IMR-90 (cell line): Measurements from ENCODE around the gene NFASC. TPM values are rescaled to one million over a fixed set of nuclear protein-coding genes. Genes with fewer than 3 reads are reported as not detected.

Experiments used
- ATAC-seq: fragments of 200-7000 bp; cut with Tn5 transposase; 2 replicates; pipeline ENCODE4 v1.9.1; 2020; ENCODE audit warnings: low read depth, mild to moderate bottlenecking, moderate library complexity
- BruUV-seq: library from RNA; stranded (reverse); fragments of 400-500 nt; replicated peaks from 2 replicates; lab custom pipeline; 2021; lab: Mats Ljungman, UMichigan
- CTCF ChIA-PET: fragments of 300-600 bp; formaldehyde crosslinking; extraction: SDS; loops from one replicate; lab custom pipeline; 2021; ENCODE audit warnings: antibody characterized with exemption; lab: Yijun Ruan, JAX
- POLR2A ChIA-PET: fragments of 300-600 bp; sonication (Branson Sonifier 250); formaldehyde crosslinking; loops from one replicate; lab custom pipeline; 2022; ENCODE audit warnings: antibody characterized with exemption; ENCODE audit not compliant: unreplicated experiment; lab: Charles Lee
- DNase-seq: peaks from one replicate; pipeline ENCODE4 v3.0.0; 2013
- H2AFZ ChIP-seq: replicated peaks from 2 replicates; pipeline ENCODE3; 2013; ENCODE audit warnings: low read length, mild to moderate bottlenecking; ENCODE audit not compliant: poor library complexity
- H2AK5ac ChIP-seq: 2 replicates; pipeline ENCODE4 v1.6.1; 2013; ENCODE audit warnings: low read depth, low read length, inconsistent platforms
- H2AK9ac ChIP-seq: replicated peaks from 2 replicates; pipeline ENCODE3; 2013; ENCODE audit warnings: mild to moderate bottlenecking, low read depth, low read length, moderate library complexity; ENCODE audit not compliant: poor library complexity
- H2BK120ac ChIP-seq: 2 replicates; pipeline ENCODE4 v1.6.1; 2013; ENCODE audit warnings: low read depth, low read length, inconsistent platforms
- H2BK15ac ChIP-seq: 3 replicates; pipeline ENCODE4 v1.6.1; 2013; ENCODE audit warnings: low read depth, low read length, inconsistent platforms
- H2BK20ac ChIP-seq: 2 replicates; pipeline ENCODE4 v1.6.1; 2013; ENCODE audit warnings: low read depth, mild to moderate bottlenecking, inconsistent platforms, low read length, moderate library complexity
- H2BK5ac ChIP-seq: 2 replicates; pipeline ENCODE4 v1.6.1; 2013; ENCODE audit warnings: mild to moderate bottlenecking, low read depth, low read length, inconsistent platforms; ENCODE audit not compliant: poor library complexity, severe bottlenecking
- H3K14ac ChIP-seq: replicated peaks from 2 replicates; pipeline ENCODE4 v1.6.1; 2013; ENCODE audit warnings: low read depth, low read length, inconsistent platforms
- H3K18ac ChIP-seq: 2 replicates; pipeline ENCODE4 v1.6.1; 2013; ENCODE audit warnings: low read depth, low read length, control low read depth
- H3K23ac ChIP-seq: 2 replicates; pipeline ENCODE4 v1.6.1; 2013; ENCODE audit warnings: low read depth, low read length, inconsistent platforms
- H3K27ac ChIP-seq: 2 replicates; pipeline ENCODE4 v1.5.1; 2013; ENCODE audit warnings: mild to moderate bottlenecking, control low read depth, low read length; ENCODE audit not compliant: insufficient read depth
- H3K27me3 ChIP-seq: 2 replicates; pipeline ENCODE4 v1.6.1; 2013; ENCODE audit warnings: low read length; ENCODE audit not compliant: control insufficient read depth, insufficient read depth
- H3K36me3 ChIP-seq: 2 replicates; pipeline ENCODE4 v1.6.1; 2013; ENCODE audit warnings: low read length, mixed read lengths; ENCODE audit not compliant: control insufficient read depth, insufficient read depth
- H3K4ac ChIP-seq: 2 replicates; pipeline ENCODE4 v1.6.1; 2013; ENCODE audit warnings: low read depth, low read length, inconsistent platforms
- H3K4me1 ChIP-seq: 2 replicates; pipeline ENCODE4 v1.6.1; 2013; ENCODE audit warnings: low read length, mixed read lengths; ENCODE audit not compliant: control insufficient read depth, insufficient read depth
- H3K4me2 ChIP-seq: 2 replicates; pipeline ENCODE4 v1.6.1; 2013; ENCODE audit warnings: low read depth, mild to moderate bottlenecking, control low read depth, low read length, moderate library complexity
- H3K4me3 ChIP-seq: 2 replicates; pipeline ENCODE4 v1.5.1; 2013; ENCODE audit warnings: low read depth, mild to moderate bottlenecking, control low read depth, low read length, moderate library complexity; ENCODE audit not compliant: insufficient read depth
- H3K56ac ChIP-seq: 2 replicates; pipeline ENCODE4 v1.6.1; 2013; ENCODE audit warnings: low read length, inconsistent platforms; ENCODE audit not compliant: insufficient read depth; ENCODE audit errors: extremely low read depth
- H3K79me1 ChIP-seq, 2 experiments: 2 replicates each; pipeline ENCODE4 v1.6.1; 2013; ENCODE audit warnings: low read length in 2 of 2, inconsistent platforms in 1 of 2, low read depth in 1 of 2
- H3K9ac ChIP-seq: 2 replicates; pipeline ENCODE4 v1.6.1; 2013; ENCODE audit warnings: low read depth, low read length, control low read depth
- H3K9me1 ChIP-seq: 2 replicates; pipeline ENCODE4 v1.6.1; 2013; ENCODE audit warnings: low read length, inconsistent platforms; ENCODE audit not compliant: insufficient read depth
- H3K9me3 ChIP-seq: 2 replicates; pipeline ENCODE4 v1.6.1; 2013; ENCODE audit warnings: low read length; ENCODE audit not compliant: control insufficient read depth, insufficient read depth
- H4K20me1 ChIP-seq: 2 replicates; pipeline ENCODE4 v1.6.1; 2013; ENCODE audit warnings: low read length, inconsistent platforms; ENCODE audit not compliant: insufficient read depth
- H4K5ac ChIP-seq: 2 replicates; pipeline ENCODE4 v1.6.1; 2013; ENCODE audit warnings: mild to moderate bottlenecking, low read depth, low read length, control low read depth
- H4K8ac ChIP-seq, 2 experiments: 2 replicates each; pipeline ENCODE4 v1.6.1; 2013; ENCODE audit warnings: low read depth in 2 of 2, low read length in 2 of 2, control low read depth in 1 of 2, inconsistent platforms in 1 of 2
- H4K91ac ChIP-seq: 2 replicates; pipeline ENCODE4 v1.6.1; 2013; ENCODE audit warnings: low read depth, low read length, inconsistent platforms; ENCODE audit not compliant: insufficient read depth
- BHLHE40 ChIP-seq: fragments of 150-350 bp; IDR thresholded peaks from 2 replicates; pipeline ENCODE4 v1.6.1; 2016; ENCODE audit warnings: mild to moderate bottlenecking, low read depth, low read length
- CEBPB ChIP-seq: IDR thresholded peaks from 2 replicates; pipeline ENCODE4 v1.6.1; 2012; ENCODE audit warnings: low read depth, low read length, improper control_type of control experiment
- CHD1 ChIP-seq: IDR thresholded peaks from 2 replicates; pipeline ENCODE4 v1.6.1; 2012; ENCODE audit warnings: low read depth, low read length, improper control_type of control experiment
- ELK1 ChIP-seq: fragments of 150-350 bp; IDR thresholded peaks from 2 replicates; pipeline ENCODE4 v1.6.1; 2016; ENCODE audit warnings: low read depth, mild to moderate bottlenecking, low read length, moderate library complexity, borderline replicate concordance
- MAZ ChIP-seq: IDR thresholded peaks from 2 replicates; pipeline ENCODE4 v1.6.1; 2012; ENCODE audit warnings: low read depth, mild to moderate bottlenecking, low read length, improper control_type of control experiment, moderate library complexity, borderline replicate concordance
- MXI1 ChIP-seq: IDR thresholded peaks from 2 replicates; pipeline ENCODE4 v1.6.1; 2012; ENCODE audit warnings: low read depth, mild to moderate bottlenecking, low read length, moderate library complexity, borderline replicate concordance
- NFE2L2 ChIP-seq: fragments of 150-350 bp; IDR thresholded peaks from 2 replicates; pipeline ENCODE4 v1.6.1; 2016; ENCODE audit warnings: low read depth, mild to moderate bottlenecking, low read length
- RAD21 ChIP-seq: IDR thresholded peaks from 2 replicates; pipeline ENCODE4 v1.6.1; 2012; ENCODE audit warnings: low read length, improper control_type of control experiment
- RCOR1 ChIP-seq: IDR thresholded peaks from 2 replicates; pipeline ENCODE4 v1.6.1; 2012; ENCODE audit warnings: mild to moderate bottlenecking, low read length, improper control_type of control experiment; ENCODE audit not compliant: insufficient replicate concordance
- RFX5 ChIP-seq: IDR thresholded peaks from 2 replicates; pipeline ENCODE4 v1.8.0; 2012; ENCODE audit warnings: low read depth, mild to moderate bottlenecking, low read length, moderate library complexity
- SMC3 ChIP-seq: fragments of 150-350 bp; IDR thresholded peaks from 2 replicates; pipeline ENCODE4 v1.6.1; 2016; ENCODE audit warnings: low read depth, mild to moderate bottlenecking, antibody characterized with exemption, low read length, moderate library complexity
- USF2 ChIP-seq: fragments of 150-350 bp; IDR thresholded peaks from 2 replicates; pipeline ENCODE4 v1.6.1; 2017; ENCODE audit warnings: mild to moderate bottlenecking, antibody characterized with exemption, low read length, low read depth
- WGBS, 2 experiments: methylation state at CpG; one replicate each; pipeline versions ENCODE4 v1.1.5 to v1.1.7; 2013; ENCODE audit warnings: missing lambda C conversion rate in 2 of 2; ENCODE audit not compliant: insufficient read length in 1 of 2; ENCODE audit errors: extremely low coverage in 2 of 2; 5-methylcytosine and 5-hydroxymethylcytosine counted together
- dilution Hi-C: fragments of 300-500 bp; cut with HindIII; formaldehyde crosslinking; loops from one replicate; pipeline ENCODE4 v1.14.3; 2018; ENCODE audit warnings: low sequenced_read_pairs; ENCODE audit not compliant: unreplicated experiment
- in situ Hi-C: fragments of 300-500 bp; cut with MboI; formaldehyde crosslinking; loops from 3 replicates; pipeline ENCODE4 v1.14.3; 2019; ENCODE audit warnings: low sequenced_read_pairs, inconsistent platforms, mixed read lengths
- intact Hi-C: fragments of 100-400 bp; cut with micrococcal nuclease; formaldehyde crosslinking; loops from 2 replicates; pipeline ENCODE4 v1.10.0; 2022
- polyA plus RNA-seq, 3 experiments: library from polyadenylated mRNA; depleted of rRNA; stranded (reverse); fragments of >200 nt; gene quantifications; 2 replicates each; pipeline ENCODE4 v1.2.3, GENCODE V29; 2012; ENCODE audit warnings: low replicate concordance in 1 of 3
- total RNA-seq: library from RNA; depleted of rRNA; stranded (reverse); fragments of >200 nt; gene quantifications from 2 replicates; pipeline ENCODE4 v1.2.3, GENCODE V29; 2012

Gene NFASC
- total and polyA plus RNA-seq, 2 of the 4 experiments (the other 2 are of a cell fraction), result 0.18 to 0.79 TPM

DNA sequence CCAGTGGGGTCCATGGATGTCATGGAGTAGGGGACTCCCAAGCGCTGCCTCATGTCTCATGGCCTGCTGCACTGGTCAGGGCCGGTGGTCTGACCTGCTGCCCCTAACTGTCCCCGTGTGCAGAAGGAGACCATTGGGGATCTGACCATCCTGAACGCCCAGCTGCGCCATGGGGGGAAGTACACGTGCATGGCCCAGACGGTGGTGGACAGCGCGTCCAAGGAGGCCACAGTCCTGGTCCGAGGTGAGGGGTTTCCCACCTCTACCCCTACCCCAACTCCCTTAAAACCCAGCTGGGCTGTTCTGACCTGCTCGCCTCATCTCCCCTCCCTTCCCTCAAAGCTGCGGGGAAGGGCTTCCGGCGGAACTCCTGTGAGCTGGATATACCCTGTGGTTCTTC, 195.0 kb downstream of the NFASC start:
- Histone ChIP-seq H3K36me3 (no peaks in the 10 kb centered on the region), H4K20me1 (no peaks in the 10 kb centered on the region), H2AK9ac (no peak overlapping the region), H2BK5ac (no peak overlapping the region), H2BK20ac (no peak overlapping the region), H3K18ac (no peak overlapping the region), H4K8ac (no peak overlapping the region), H4K91ac (no peak overlapping the region), H4K5ac (no peak overlapping the region), H3K56ac (no peak overlapping the region), H2BK120ac (no peak overlapping the region), H3K4me1 (no peaks in the 10 kb centered on the region), H3K14ac (no peak overlapping the region), H3K4ac (no peak overlapping the region), H3K9ac (no peak overlapping the region), H3K27ac (no peak overlapping the region), H2AK5ac (no peak overlapping the region), H2AFZ (no peak overlapping the region), H3K79me1 (no peaks in the 10 kb centered on the region), H3K4me3 (no peak overlapping the region), H2BK15ac (no peak overlapping the region), H3K23ac (no peak overlapping the region), H3K27me3 (peaks cover 10% of the 10 kb centered on the region), H3K9me3 (no peaks in the 10 kb centered on the region), H3K4me2 (no peak overlapping the region), H3K9me1 (no peaks in the 10 kb centered on the region)
- no TSS peak for BruUV-seq
- ChIA-PET POLR2A (no interaction called here), CTCF (no interaction called here)
- TF ChIP-seq BHLHE40 (no peak), RCOR1 (no peak), USF2 (no peak), SMC3 (no peak), NFE2L2 (no peak), CHD1 (no peak), CEBPB (no peak), ELK1 (no peak), MXI1 (no peak), RFX5 (no peak), MAZ (no peak), RAD21 (no peak)
- dilution Hi-C loops, result no loop called here
- DNase-seq, result no peak
- ATAC-seq, result no peak
- WGBS, 2 experiments, result 79% methylated on average over 12 of the region's 14 CpGs; no CpG with 5 or more reads in 1 of the 2 experiments
- intact Hi-C loops, result no loop called here
- in situ Hi-C loops, result no loop called here
